ENCODE data around the gene MPPE1. TPM values are rescaled to one million over a fixed set of nuclear protein-coding genes. Genes with fewer than 3 reads are reported as not detected.
"Not testable (repeated sequence)": the region's sequence is repeated elsewhere in the genome, so short reads cannot be mapped to it uniquely, and the experiment has no call there.

Gene MPPE1
- total RNA-seq, 2 experiments from 2014 or later: 26.5 to 40.1 TPM

- TF ChIP-seq EZH2phosphoT487 (IDR thresholded peaks at IDR 0.05; ENCODE audit: borderline replicate concordance, low read depth, low read length) (no peak), CTCF (conservative IDR thresholded peaks at IDR 0.05; ENCODE audit: low read length) (no peak)
- intact Hi-C loops (cut with micrococcal nuclease; ENCODE audit: unreplicated experiment): no loop called here
- H3K4me2 ChIP-seq (ENCODE audit: low read length): no peak overlapping the region
- H3K27ac ChIP-seq (ENCODE audit: low read depth, low read length, poor library complexity, severe bottlenecking): no peak overlapping the region
- H3K4me3 ChIP-seq (ENCODE audit: low read depth, low read length, poor library complexity, severe bottlenecking): no peak overlapping the region
- no peaks in the 10 kb centered on the region for H3K36me3 ChIP-seq (ENCODE audit: insufficient read depth, low read length)
- POLR2A ChIA-PET: interaction anchor here (0.5 kb wide), 1 partner anchor 10 kb away, joined by 4 read pairs; no protein-coding TSS in a partner anchor
- H2AFZ ChIP-seq (ENCODE audit: low read length): no peak overlapping the region
- H3K9me3 ChIP-seq (ENCODE audit: low read length): no peaks in the 10 kb centered on the region
- no TSS peak for BruUV-seq (replicated peaks)
- H3K79me2 ChIP-seq (ENCODE audit: insufficient read depth, low read depth, low read length): no peaks in the 10 kb centered on the region
- H3K4me1 ChIP-seq (ENCODE audit: insufficient read depth, low read length, poor library complexity, severe bottlenecking): no peaks in the 10 kb centered on the region
- H4K20me1 ChIP-seq (ENCODE audit: insufficient read depth, low read length): no peaks in the 10 kb centered on the region
- H3K9me2 ChIP-seq (ENCODE audit: insufficient read depth, low read length): no peaks in the 10 kb centered on the region
- DNase-seq (ENCODE audit: low spot score): no peak
- CTCF ChIA-PET (ENCODE audit: unreplicated experiment): no interaction called here
These were observed 17.8 kb upstream of the MPPE1 start for GRCh38 chr18:11925800-11926481.

GRCh38 chr18:11923450-11923849, 15.3 kb upstream of the MPPE1 start:
- Histone ChIP-seq H2AFZ (ENCODE audit: low read length) (no peak overlapping the region), H3K4me2 (ENCODE audit: low read length) (no peak overlapping the region), H3K79me2 (ENCODE audit: insufficient read depth, low read depth, low read length) (no peaks in the 10 kb centered on the region), H4K20me1 (ENCODE audit: insufficient read depth, low read length) (no peaks in the 10 kb centered on the region), H3K9me2 (ENCODE audit: insufficient read depth, low read length) (no peaks in the 10 kb centered on the region), H3K4me1 (ENCODE audit: insufficient read depth, low read length, poor library complexity, severe bottlenecking) (no peaks in the 10 kb centered on the region), H3K9me3 (ENCODE audit: low read length) (no peaks in the 10 kb centered on the region), H3K4me3 (ENCODE audit: low read depth, low read length, poor library complexity, severe bottlenecking) (no peak overlapping the region), H3K36me3 (ENCODE audit: insufficient read depth, low read length) (no peaks in the 10 kb centered on the region), H3K27ac (ENCODE audit: low read depth, low read length, poor library complexity, severe bottlenecking) (no peak overlapping the region)
- no peak for DNase-seq (ENCODE audit: low spot score)
- BruUV-seq (replicated peaks): no TSS peak
- intact Hi-C loops (cut with micrococcal nuclease; ENCODE audit: unreplicated experiment): no loop called here
- TF ChIP-seq CTCF (conservative IDR thresholded peaks at IDR 0.05; ENCODE audit: low read length): no peak
- CTCF ChIA-PET (ENCODE audit: unreplicated experiment): no interaction called here
- POLR2A ChIA-PET: interaction anchor here (0.6 to 1.7 kb wide), 4 partner anchors 9 to 73 kb away, joined by 3 to 6 read pairs (median 4); no protein-coding TSS in a partner anchor

- H3K36me3 ChIP-seq (ENCODE audit: insufficient read depth, low read length); H3K4me2 ChIP-seq (ENCODE audit: low read length); intact Hi-C loops (cut with micrococcal nuclease; ENCODE audit: unreplicated experiment); H3K9me2 ChIP-seq (ENCODE audit: insufficient read depth, low read length); DNase-seq (ENCODE audit: low spot score); H2AFZ ChIP-seq (ENCODE audit: low read length); H3K4me3 ChIP-seq (ENCODE audit: low read depth, low read length, poor library complexity, severe bottlenecking); H3K27ac ChIP-seq (ENCODE audit: low read depth, low read length, poor library complexity, severe bottlenecking); CTCF ChIA-PET (ENCODE audit: unreplicated experiment); BruUV-seq (replicated peaks); H3K9me3 ChIP-seq (ENCODE audit: low read length); H3K4me1 ChIP-seq (ENCODE audit: insufficient read depth, low read length, poor library complexity, severe bottlenecking); POLR2A ChIA-PET; H3K79me2 ChIP-seq (ENCODE audit: insufficient read depth, low read depth, low read length); H4K20me1 ChIP-seq (ENCODE audit: insufficient read depth, low read length): not testable (repeated sequence)
These were observed 11.4 kb upstream of the MPPE1 start for GRCh38 chr18:11919522-11919921.

GRCh38 chr18:11916880-11917279, 8.8 kb upstream of the MPPE1 start:
- CTCF ChIA-PET (ENCODE audit: unreplicated experiment): not testable (repeated sequence)

More at GRCh38 chr18:11916880-11917279, 8.8 kb upstream of the MPPE1 start:
- H3K4me1 ChIP-seq (ENCODE audit: insufficient read depth, low read length, poor library complexity, severe bottlenecking); H3K9me3 ChIP-seq (ENCODE audit: low read length); H3K4me3 ChIP-seq (ENCODE audit: low read depth, low read length, poor library complexity, severe bottlenecking); BruUV-seq (replicated peaks); H2AFZ ChIP-seq (ENCODE audit: low read length); DNase-seq (ENCODE audit: low spot score); H3K27ac ChIP-seq (ENCODE audit: low read depth, low read length, poor library complexity, severe bottlenecking); H4K20me1 ChIP-seq (ENCODE audit: insufficient read depth, low read length); H3K4me2 ChIP-seq (ENCODE audit: low read length); H3K36me3 ChIP-seq (ENCODE audit: insufficient read depth, low read length); intact Hi-C loops (cut with micrococcal nuclease; ENCODE audit: unreplicated experiment); POLR2A ChIA-PET; H3K79me2 ChIP-seq (ENCODE audit: insufficient read depth, low read depth, low read length); H3K9me2 ChIP-seq (ENCODE audit: insufficient read depth, low read length): not testable (repeated sequence)

Measured in OCI-LY7 (cell line).